Hematopoietic multipotent progenitor cell treated with erythropoietin and hydrocortisone succinate and interleukin-3 and kit ligand, for 6 days (in vitro differentiated cells): ENCODE results near the gene RAB11FIP5.

Source experiments
- DNase-seq: peaks from one replicate; pipeline ENCODE4 v3.0.0-alpha.2; 2015

The RAB11FIP5 gene

DNA sequence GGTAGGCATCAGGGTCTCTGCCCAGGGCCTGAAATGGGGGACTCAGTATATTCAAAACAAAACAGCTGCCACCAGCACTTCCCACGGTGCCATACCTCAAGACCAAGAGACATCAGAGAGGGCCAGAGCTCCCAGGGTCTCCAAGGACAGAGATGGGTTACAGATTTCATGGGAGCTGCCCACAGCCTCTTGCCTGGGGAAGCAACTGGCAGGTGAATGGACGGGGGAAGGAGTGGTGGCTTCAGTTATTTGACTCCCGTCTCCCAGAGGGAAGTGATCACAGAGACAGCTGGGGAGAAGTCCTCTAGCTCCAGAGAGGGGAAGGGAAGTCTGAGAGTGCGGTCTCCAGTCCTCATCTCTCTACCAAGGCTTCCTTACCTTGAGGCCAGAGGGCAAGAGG is 25.4 kb downstream of the RAB11FIP5 start:
- DNase-seq: no peak

DNA sequence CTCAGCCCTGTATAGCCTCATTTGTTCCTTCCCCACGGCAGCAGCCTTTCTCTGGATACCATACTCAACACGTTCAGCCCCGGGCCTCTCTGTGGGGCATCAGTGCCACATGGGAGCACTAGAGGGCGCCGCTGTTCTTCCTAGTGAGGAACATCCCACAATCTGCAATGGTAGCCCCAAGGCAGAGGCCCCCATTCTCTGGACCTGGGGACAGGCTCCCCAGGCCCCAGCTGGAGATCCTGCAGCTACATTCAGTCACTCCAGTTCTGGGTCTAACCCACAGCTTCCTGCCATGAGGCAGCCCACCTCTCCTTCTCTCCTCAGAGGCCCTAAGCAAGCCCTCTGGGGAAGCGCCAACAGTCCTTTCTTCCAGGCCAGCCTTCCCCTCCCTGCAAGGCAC is 27.1 kb downstream of the RAB11FIP5 start:
- DNase-seq: peak; percentile 92

DNA sequence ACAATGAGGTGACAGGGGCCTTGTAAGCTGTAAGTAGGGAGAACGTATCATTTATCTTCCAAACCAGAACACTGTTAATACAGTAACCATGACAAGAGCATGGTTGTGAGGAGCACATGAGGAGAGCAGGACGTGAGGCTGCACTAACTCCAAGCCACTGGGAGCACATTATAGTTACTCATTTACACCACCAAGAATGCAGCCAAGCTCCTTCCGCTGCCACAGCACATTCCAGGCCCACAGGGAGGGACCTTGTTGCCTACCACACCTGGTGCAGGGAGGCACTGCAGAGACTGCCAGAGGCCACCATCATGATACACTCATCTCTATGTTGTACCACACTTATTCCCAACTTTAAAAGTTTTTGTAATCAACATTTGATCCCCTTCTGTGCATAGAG is 27.8 kb downstream of the RAB11FIP5 start:
- no peak for DNase-seq

- no peak for DNase-seq
Observed at GRCh38 chr2:73083886-73084800, 28.6 kb downstream of the RAB11FIP5 start.

DNA sequence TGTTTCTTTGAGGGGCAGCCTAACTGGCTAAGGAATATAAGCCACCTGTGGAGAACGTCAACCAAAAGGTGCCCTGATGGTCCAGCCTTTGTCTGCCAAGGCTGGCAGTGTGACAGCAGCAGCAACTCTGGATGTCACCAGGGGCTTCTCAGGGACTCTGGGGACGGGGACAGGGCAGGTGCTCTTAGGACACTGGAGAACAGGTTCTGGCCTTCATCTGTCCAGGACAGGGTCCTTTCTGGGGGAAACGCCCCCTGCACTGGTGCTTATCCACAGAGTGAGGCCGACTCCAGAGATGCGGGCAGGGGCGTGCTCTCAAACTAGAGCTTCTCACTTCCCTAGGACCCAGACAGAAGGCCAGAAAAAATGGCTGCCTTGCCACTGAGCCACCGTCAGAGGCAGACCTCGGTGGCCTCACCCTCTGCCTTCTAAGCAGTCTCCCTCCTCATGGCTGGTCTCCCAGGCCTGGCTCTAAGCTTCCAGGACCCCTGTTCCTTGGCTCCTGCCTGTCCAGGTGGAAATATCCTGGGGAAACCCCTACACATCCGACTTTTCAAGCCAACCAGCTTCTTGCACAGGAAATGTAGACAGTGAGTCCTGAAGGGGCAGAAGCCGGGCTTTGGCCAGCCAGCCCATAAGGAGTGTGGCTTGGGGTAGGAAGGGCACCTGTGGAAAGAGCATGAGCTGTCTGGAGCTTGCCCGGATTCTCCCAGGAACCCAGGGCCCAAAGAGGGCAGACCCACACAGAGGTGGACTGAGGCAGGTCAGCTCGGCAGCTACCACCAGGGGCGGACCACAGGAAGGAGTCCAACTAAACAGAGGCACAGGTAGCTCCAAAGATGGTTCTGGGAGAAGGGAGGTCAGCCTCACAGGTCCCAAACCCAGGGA is 30.0 kb downstream of the RAB11FIP5 start:
- DNase-seq: no peak

GRCh38 chr2:73081181-73081671 is 31.5 kb downstream of the RAB11FIP5 start:
- DNase-seq: no peak

- no peak for DNase-seq
Observed at GRCh38 chr2:73080321-73081131, 32.2 kb downstream of the RAB11FIP5 start.

- DNase-seq: no peak
Observed at GRCh38 chr2:73079636-73080035, 33.1 kb downstream of the RAB11FIP5 start.

DNA sequence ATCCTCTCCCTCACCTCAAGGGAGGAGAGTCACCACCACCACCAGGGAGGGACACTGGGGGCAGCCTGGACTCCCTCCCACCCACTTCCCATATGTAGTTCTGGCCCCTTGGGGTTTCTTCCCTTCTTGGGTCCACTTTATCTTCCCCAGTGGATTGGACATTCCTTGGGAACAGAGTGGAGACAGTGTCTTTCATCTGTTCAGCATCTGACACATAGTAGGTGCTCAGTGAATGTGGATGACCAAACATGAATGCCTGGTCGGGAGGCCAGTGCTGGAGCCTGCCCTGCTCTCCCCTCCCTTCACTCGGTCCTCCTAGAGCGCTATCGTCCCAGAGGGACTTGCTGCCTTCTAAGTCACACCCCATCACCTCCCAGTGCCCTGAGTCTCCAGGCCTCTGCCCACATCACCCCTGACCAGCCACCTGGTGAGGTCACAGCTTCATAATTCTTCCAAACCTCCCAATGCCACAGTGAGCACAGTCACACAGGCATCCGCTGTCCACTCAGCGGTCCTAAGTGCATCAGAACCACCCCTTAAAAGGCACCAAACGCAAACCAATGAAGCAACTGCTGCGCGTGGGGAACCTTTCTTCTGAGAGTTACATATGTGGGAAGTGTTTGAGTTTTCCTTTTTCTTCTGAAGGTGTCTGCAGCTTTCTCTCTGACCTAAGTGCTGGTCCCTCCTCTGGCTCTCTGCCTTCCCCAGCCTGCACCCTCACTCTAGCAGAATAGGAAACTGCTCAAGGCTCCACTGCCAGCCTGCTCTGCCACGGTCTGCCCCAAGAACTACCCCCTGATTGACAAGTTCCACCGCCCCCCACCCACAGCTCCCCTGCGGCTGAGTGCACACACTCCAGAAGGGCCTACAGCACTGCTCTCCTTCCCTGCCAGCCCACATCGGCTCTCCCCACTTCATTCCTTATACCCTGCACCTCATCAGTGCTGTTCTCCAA is 34.0 kb downstream of the RAB11FIP5 start:
- DNase-seq: no peak

GRCh38 chr2:73077424-73077795 is 35.3 kb downstream of the RAB11FIP5 start:
- no peak for DNase-seq

- DNase-seq: no peak
Observed at GRCh38 chr2:73076701-73077423, 35.9 kb downstream of the RAB11FIP5 start.

DNA sequence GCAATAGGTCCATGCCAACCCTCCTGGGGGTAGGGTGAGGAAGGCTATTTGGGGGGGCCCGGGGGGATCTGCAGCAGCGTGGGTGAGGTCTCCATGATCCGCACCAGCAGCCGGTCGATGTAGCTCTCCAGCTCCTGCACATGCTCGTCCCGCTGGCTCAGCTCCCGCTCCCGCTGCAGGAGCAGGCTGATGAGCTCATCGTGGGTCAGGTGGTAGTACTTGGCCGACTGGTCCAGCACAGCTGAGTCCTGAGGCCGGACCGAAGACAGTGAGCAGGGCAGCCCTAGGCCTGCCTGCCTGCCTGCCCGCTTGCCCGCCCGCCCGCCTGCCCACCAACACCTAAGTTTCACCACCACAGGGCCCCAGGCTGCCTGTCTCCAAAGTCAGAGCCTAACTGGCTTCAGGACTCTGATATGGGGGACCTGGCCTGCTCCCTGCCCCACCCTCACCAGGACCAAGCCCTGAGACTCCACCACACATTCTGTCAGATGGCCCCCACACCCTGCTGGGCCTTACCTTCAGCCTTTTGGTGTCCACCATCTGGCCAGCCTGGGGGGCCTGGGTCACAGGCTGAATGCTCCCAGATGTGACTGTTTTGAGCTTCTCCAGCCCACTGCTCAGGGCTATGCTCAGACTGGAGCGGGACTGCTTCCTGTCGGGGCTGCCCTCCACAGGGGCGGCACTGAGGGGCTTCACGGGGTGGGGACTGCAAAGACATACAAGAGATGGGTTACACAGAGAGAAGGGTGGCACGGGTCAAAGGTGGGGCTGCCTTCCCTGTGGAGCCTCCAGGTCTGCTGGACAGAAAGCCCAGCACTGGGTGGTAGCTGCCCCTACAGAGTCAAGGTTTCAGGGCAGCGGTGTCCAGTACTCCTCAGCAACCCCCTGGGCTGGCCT is 37.0 kb downstream of the RAB11FIP5 start:
- DNase-seq: no peak

DNA sequence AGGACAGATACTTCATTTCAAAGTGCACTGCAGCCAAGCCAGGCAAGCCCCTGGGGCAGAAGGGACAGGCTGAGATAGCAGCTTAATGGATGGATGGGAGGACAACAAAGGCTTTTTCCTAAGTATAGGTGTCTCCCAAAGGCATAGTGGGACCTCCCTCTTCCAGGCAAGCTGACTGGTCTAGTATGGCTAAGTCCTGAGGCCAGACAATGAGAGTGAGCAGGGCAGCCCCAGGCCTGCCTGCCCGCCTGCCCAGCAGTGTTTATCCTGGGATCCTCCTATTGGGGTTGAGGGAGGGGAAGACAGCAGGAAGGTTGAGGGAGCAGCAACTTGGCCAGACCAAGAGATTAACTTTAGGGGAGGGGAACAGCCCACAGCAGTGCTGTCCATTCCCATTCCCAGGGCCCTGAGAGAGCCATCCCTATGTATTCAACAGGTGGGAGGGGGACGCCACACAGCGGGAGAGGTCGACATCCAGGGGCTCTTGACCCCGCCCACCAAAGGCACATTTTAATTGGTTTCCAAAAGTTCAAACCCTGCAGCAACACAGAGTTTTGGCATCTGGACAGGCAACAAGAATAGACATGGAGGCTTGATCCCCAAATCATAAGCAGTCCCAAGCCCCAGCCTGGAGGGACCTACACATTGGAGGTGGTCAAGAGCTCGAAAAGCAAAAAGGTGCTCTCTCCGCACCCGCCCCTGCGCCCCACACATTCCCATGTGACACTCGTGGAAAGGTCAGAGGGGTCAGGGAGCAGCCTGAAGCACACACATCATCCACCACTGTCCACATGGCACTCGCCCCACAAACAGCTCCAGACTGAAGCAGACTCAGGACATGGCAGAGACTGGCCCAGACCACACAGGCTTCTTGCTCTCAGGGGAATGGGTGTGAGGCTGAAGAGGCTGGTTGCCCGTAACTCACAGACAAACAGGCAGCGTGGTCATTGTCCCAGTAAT is 38.4 kb downstream of the RAB11FIP5 start:
- DNase-seq: no peak

DNA sequence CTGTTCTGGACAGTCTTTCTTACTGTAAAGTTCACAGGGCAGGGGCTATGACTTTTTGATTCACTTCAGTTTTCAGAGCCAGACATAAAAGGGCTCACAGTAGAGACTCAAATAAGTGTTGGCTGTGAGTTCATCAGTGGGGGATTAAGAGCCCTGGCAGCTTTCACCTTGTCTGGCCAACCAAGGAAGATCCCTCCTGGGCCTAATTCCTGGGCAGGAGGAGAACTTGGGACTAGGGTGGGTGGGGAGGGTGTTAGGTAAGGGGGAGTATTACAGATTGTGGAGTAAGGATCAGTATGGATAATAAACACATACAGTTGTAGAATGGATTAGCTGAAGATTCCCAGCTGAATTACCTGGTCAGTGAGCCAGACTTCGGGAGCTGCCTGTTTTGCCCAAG is 40.3 kb downstream of the RAB11FIP5 start:
- DNase-seq: no peak

DNA sequence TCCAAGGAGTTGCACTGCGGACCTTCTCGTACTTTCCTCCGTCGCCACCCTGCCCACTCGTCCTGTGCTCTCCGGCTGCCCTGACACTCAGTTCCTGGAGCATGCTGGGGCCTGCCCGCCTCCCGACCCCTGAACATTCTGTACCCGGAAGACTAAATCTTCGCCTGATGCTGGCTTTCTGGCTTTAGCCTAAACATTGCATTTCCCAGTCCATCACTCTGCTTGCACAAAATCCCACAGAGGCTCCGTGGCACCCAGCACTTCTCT is 40.7 kb downstream of the RAB11FIP5 start:
- DNase-seq: peak; percentile 49

DNA sequence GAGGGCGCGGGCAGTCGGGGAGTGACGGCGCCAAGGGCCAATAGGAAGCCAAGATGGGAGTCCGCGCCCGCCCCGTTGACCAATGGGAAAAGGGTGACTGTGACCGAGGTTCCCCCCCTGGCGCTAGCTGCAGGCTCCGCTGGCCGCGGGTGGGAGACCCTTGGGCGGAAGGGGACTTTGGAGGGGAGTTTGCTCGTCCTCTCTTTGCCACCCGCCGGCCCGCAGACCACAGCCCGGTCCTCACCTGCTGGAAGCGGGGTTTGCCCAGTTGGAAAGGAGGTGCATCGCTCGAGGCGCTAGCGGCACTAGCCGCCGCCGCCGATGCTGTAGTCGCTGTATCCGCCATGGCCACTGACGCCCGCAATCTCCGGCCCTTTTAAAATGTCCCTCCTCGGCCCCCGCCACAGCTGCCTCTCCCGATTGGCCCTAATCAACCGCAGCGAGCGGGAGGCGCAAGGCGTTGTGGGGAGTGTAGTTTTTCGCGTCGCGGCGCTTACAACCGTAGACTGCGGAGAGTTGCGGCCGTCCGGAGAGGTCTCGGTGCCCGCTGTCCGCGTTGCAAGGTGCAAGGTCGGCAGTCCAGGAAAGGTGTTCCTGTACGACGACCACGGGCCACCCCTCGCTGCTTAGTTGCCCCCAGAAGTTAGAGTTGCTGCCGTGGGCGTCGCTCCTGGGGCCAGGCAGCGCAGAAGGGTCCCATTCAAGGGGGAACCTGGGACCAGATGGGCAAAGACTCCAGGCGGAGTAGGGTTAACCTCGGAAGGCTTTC is 41.2 kb downstream of the RAB11FIP5 start, which contains the start of gene SFXN5:
Gene SFXN5 (minus strand): TSS at position 353 of the 769 bp plus-strand sequence. CDS start 7 bp downstream, at position 346.
- peak; percentile 98 for DNase-seq

DNA sequence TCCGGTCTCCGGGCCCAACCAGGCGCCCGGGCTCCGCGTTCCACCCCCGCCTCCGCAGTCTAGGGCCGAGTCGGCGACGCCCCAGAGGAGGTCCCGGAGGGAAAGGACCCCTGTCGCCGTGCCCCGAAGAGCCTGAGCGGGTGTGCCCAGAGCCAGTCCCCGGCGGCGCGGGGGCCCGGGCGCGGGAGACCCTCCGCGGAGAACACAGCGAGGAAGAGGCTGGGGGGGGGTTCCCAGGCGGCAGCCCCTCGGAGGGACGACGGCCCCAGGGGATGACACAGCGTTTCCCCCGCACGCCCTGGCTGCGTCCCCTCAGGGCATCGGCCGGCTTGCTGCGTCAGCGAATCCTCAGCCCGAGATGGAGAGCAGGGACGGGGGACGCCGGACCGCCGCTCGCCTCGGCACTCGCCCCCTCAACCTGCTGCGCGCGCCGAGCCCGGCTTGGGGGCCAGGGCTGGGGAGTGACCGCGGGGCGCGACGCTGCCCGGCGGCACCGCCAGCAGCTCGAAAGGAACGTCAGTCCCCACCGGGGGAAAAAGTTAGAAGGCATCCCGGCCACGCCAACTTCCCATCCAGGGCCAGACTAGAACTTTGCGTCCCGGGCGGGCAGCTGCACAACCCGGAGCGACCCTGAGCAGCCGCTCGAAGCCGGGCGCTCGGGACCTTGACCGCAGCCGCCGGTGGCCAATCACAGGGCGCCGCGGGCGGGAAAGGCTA is 41.9 kb downstream of the RAB11FIP5 start:
- DNase-seq: peak; percentile 62
